Astrocyte (in vitro differentiated cells and primary cell): ENCODE data around the gene MARCHF6.

Source experiments
- CTCF ChIP-seq: IDR thresholded peaks from 2 replicates; pipeline ENCODE4 v1.5.1; 2011; ENCODE audit warnings: low read depth, mild to moderate bottlenecking, inconsistent platforms, low read length, moderate library complexity; ENCODE audit not compliant: insufficient read depth
- EZH2 ChIP-seq: IDR thresholded peaks from 2 replicates; pipeline ENCODE4 v1.6.1; 2012; ENCODE audit warnings: mild to moderate bottlenecking, low read length, inconsistent platforms; ENCODE audit not compliant: insufficient read depth

- TF ChIP-seq CTCF (no peak), EZH2 (no peak)
These were observed 46.7 kb upstream of the MARCHF6 start for GRCh38 chr5:10306806-10307205.
